K562 (cell line): ENCODE results near the gene GUK1. TPM values are rescaled to one million over a fixed set of nuclear protein-coding genes. Genes with fewer than 3 reads are reported as not detected.
A peak's percentile ranks its signal among the peaks of the same experiment; 100 is the strongest.

Source experiments
- CEBPZ ChIP-seq: fragments of 150-350 bp; IDR thresholded peaks from 2 replicates; pipeline ENCODE4 v1.6.1; 2014; ENCODE audit warnings: low read depth, mild to moderate bottlenecking, low read length, borderline replicate concordance
- MAFF ChIP-seq: IDR thresholded peaks from 2 replicates; pipeline ENCODE4 v1.6.1; 2012; ENCODE audit warnings: low read length, improper control_type of control experiment
- TFAM ChIP-seq: fragments of 250-450 bp; sonication (Bioruptor Pico); conservative IDR thresholded peaks from 2 replicates; pipeline ENCODE4 v1.5.0; 2021; ENCODE audit warnings: mild to moderate bottlenecking, moderate library complexity
- ZBTB7A ChIP-seq: IDR thresholded peaks from 2 replicates; pipeline ENCODE4 v1.6.1; 2011; ENCODE audit warnings: low read depth, mild to moderate bottlenecking, low read length, moderate library complexity, borderline replicate concordance; ENCODE audit not compliant: control insufficient read depth
- ZNF24 ChIP-seq: fragments of 450-650 bp; IDR thresholded peaks from 2 replicates; pipeline ENCODE4 v1.6.1; 2016
- polyA plus RNA-seq, 8 experiments: library from polyadenylated mRNA; depleted of rRNA in 4 of 8; stranded (reverse) in 5 of 8; unstranded in 3 of 8; fragments of >200 nt; fragmentation: Nextera tagmentation in 2 of 8; fragmentation: Illumina TruSeq in 1 of 8; extraction: Ambion mirVana in 2 of 8; extraction: Trizol in 1 of 8; gene quantifications; 2 replicates each; pipeline versions ENCODE4 v1.2.1 to v1.2.3, GENCODE V29; 2011 to 2014; ENCODE audit warnings: inconsistent platforms in 1 of 8, missing spikeins in 1 of 8
- total RNA-seq, 7 experiments: library from RNA; depleted of rRNA in 6 of 7; stranded (reverse); fragments of >200 nt in 6 of 7; fragmentation: Illumina TruSeq in 2 of 7; extraction: Trizol in 2 of 7; gene quantifications; 2 replicates each; pipeline versions ENCODE4 v1.2.1 to v1.2.3, GENCODE V29; 2011 to 2021; ENCODE audit warnings: low replicate concordance in 1 of 7
- TF ChIP-seq, protein P1 (sequence below), 2 experiments: fragments of 450-650 bp; formaldehyde crosslinking in 1 of 2; IDR thresholded peaks; 2 replicates each; pipeline versions ENCODE4 v1.4.0 to v1.6.1; 2014 to 2020; ENCODE audit warnings: mild to moderate bottlenecking in 2 of 2, borderline replicate concordance in 1 of 2, low read depth in 1 of 2
- TF ChIP-seq, protein P2 (sequence below): fragments of 250-450 bp; sonication (Bioruptor Pico); IDR thresholded peaks from 2 replicates; pipeline ENCODE4 v1.8.0; 2022; ENCODE audit warnings: inconsistent platforms, mild to moderate bottlenecking, moderate library complexity, borderline replicate concordance
- TF ChIP-seq, protein P3 (sequence below), 2 experiments: fragments of 150-350 bp in 1 of 2; IDR thresholded peaks; 2 replicates each; pipeline ENCODE4 v1.6.1; 2012 to 2016; ENCODE audit warnings: low read depth in 2 of 2, low read length in 2 of 2, mild to moderate bottlenecking in 1 of 2, moderate library complexity in 1 of 2

Gene GUK1
- total and polyA plus RNA-seq, 9 of the 15 experiments (the other 6 are each of a cell fraction or from before 2014, with no cell fraction given), result 7.0 to 331 (median 132) TPM

GRCh38 chr1:228149406-228150119 is 9.5 kb downstream of the GUK1 start, which contains the start of gene GJC2 (continued):
- TF ChIP-seq, protein P1, sequence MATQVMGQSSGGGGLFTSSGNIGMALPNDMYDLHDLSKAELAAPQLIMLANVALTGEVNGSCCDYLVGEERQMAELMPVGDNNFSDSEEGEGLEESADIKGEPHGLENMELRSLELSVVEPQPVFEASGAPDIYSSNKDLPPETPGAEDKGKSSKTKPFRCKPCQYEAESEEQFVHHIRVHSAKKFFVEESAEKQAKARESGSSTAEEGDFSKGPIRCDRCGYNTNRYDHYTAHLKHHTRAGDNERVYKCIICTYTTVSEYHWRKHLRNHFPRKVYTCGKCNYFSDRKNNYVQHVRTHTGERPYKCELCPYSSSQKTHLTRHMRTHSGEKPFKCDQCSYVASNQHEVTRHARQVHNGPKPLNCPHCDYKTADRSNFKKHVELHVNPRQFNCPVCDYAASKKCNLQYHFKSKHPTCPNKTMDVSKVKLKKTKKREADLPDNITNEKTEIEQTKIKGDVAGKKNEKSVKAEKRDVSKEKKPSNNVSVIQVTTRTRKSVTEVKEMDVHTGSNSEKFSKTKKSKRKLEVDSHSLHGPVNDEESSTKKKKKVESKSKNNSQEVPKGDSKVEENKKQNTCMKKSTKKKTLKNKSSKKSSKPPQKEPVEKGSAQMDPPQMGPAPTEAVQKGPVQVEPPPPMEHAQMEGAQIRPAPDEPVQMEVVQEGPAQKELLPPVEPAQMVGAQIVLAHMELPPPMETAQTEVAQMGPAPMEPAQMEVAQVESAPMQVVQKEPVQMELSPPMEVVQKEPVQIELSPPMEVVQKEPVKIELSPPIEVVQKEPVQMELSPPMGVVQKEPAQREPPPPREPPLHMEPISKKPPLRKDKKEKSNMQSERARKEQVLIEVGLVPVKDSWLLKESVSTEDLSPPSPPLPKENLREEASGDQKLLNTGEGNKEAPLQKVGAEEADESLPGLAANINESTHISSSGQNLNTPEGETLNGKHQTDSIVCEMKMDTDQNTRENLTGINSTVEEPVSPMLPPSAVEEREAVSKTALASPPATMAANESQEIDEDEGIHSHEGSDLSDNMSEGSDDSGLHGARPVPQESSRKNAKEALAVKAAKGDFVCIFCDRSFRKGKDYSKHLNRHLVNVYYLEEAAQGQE (IDR thresholded peaks at IDR 0.05; ENCODE audit: borderline replicate concordance), result peak; percentile 96
- TF ChIP-seq, protein P1 (CRISPR knock-in tag; IDR thresholded peaks at IDR 0.05; ENCODE audit: low read depth), result 0 out of 2 replicates have a peak, but pooled peaks have one; percentile 53
- TF ChIP-seq TFAM (no peak), CEBPZ (no peak), MAFF (no peak), ZBTB7A (peak; percentile 79; the same call in 1 of the 2 replicates), ZNF24 (no peak)
- TF ChIP-seq, protein P2, sequence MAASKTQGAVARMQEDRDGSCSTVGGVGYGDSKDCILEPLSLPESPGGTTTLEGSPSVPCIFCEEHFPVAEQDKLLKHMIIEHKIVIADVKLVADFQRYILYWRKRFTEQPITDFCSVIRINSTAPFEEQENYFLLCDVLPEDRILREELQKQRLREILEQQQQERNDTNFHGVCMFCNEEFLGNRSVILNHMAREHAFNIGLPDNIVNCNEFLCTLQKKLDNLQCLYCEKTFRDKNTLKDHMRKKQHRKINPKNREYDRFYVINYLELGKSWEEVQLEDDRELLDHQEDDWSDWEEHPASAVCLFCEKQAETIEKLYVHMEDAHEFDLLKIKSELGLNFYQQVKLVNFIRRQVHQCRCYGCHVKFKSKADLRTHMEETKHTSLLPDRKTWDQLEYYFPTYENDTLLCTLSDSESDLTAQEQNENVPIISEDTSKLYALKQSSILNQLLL, result no peak
- TF ChIP-seq, protein P3, sequence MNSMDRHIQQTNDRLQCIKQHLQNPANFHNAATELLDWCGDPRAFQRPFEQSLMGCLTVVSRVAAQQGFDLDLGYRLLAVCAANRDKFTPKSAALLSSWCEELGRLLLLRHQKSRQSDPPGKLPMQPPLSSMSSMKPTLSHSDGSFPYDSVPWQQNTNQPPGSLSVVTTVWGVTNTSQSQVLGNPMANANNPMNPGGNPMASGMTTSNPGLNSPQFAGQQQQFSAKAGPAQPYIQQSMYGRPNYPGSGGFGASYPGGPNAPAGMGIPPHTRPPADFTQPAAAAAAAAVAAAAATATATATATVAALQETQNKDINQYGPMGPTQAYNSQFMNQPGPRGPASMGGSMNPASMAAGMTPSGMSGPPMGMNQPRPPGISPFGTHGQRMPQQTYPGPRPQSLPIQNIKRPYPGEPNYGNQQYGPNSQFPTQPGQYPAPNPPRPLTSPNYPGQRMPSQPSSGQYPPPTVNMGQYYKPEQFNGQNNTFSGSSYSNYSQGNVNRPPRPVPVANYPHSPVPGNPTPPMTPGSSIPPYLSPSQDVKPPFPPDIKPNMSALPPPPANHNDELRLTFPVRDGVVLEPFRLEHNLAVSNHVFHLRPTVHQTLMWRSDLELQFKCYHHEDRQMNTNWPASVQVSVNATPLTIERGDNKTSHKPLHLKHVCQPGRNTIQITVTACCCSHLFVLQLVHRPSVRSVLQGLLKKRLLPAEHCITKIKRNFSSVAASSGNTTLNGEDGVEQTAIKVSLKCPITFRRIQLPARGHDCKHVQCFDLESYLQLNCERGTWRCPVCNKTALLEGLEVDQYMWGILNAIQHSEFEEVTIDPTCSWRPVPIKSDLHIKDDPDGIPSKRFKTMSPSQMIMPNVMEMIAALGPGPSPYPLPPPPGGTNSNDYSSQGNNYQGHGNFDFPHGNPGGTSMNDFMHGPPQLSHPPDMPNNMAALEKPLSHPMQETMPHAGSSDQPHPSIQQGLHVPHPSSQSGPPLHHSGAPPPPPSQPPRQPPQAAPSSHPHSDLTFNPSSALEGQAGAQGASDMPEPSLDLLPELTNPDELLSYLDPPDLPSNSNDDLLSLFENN (IDR thresholded peaks at IDR 0.05; ENCODE audit: low read depth in 2 of 2, low read length in 2 of 2), result no peak
